ENCODE data around the gene SOCS7.

GRCh38 chr17:38333635-38334295 is 17.9 kb upstream of the SOCS7 start:
- TF ChIP-seq POLR2A (IDR thresholded peaks at IDR 0.05) (no peak), CTCF (IDR thresholded peaks at IDR 0.05) (peak in 5 of 6 experiments; percentile 21 to 65 (median 33))
